Measurements from ENCODE around the gene CNGA2. TPM values are rescaled to one million over a fixed set of nuclear protein-coding genes. Genes with fewer than 3 reads are reported as not detected.

The CNGA2 gene
- total RNA-seq, 2 donors from 2014 or later = not detected

GRCh38 chrX:151714362-151714761 lies 20.2 kb upstream of the CNGA2 start:
- DNase-seq = no peak
- Mint-ChIP-seq H3K27me3 (ENCODE audit: insufficient read depth) (no peaks in the 10 kb centered on the region), H3K27ac (no peak overlapping the region), H3K4me3 (no peak overlapping the region), H3K9me3 (peaks cover 64% of the 10 kb centered on the region), H3K4me1 (peaks cover 13% of the 10 kb centered on the region), H3K36me3 (ENCODE audit: low read depth) (no peaks in the 10 kb centered on the region)
- Histone ChIP-seq H3K4me3 (ENCODE audit: low read length) (no peak overlapping the region), H3K36me3 (ENCODE audit: control insufficient read depth, insufficient read depth, low read length) (no peaks in the 10 kb centered on the region), H3K27me3 (ENCODE audit: control insufficient read depth, insufficient read depth, low read length, poor library complexity, severe bottlenecking) (no peaks in the 10 kb centered on the region), H3K27ac (ENCODE audit: low read depth, low read length) (no peak overlapping the region), H3K9ac (ENCODE audit: extremely low read depth, low read length, poor library complexity, severe bottlenecking) (no peak overlapping the region), H3K4me1 (ENCODE audit: control insufficient read depth, insufficient read depth, low read length) (no peaks in the 10 kb centered on the region), H3K9me3 (ENCODE audit: control insufficient read depth, low read length) (no peaks in the 10 kb centered on the region)
- no peak for TF ChIP-seq CTCF (conservative IDR thresholded peaks at IDR 0.05)
- WGBS, 2 experiments (ENCODE audit: insufficient coverage in 1 of 2, insufficient read length in 1 of 2) = 85% methylated on average over 4 of the region's 5 CpGs; no CpG with 5 or more reads in 1 of the 2 experiments

DNA sequence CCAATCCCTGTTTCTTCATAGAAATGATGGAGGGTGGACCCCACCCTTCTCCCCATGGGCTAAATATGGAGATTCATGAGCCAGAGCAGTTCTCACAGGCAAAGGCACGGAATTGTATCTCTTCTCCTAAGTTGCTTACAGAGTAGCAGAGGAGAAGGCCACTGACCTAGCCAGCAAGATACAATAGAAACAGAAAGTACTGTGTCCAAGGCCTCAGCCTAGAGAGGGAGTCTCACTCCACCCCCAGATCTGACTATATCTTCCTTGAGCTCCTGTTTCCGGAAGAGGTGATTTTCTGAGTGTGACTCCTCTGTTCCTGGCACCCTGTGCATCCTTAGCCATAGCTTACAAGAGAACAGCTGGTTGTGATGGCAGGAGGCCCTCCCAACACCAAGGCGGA lies 18.8 kb upstream of the CNGA2 start, which contains the start of gene FATE1:
Gene FATE1, plus strand, starts transcription at position 284 of the 400 bp plus-strand sequence. Its CDS starts 85 bp downstream, at position 369.
- no peak for DNase-seq
- Histone ChIP-seq H3K4me1 (ENCODE audit: control insufficient read depth, insufficient read depth, low read length) (no peaks in the 10 kb centered on the region), H3K27me3 (ENCODE audit: control insufficient read depth, insufficient read depth, low read length, poor library complexity, severe bottlenecking) (no peaks in the 10 kb centered on the region), H3K9me3 (ENCODE audit: control insufficient read depth, low read length) (no peaks in the 10 kb centered on the region), H3K27ac (ENCODE audit: low read depth, low read length) (no peak within 1 kb of the TSS), H3K36me3 (ENCODE audit: control insufficient read depth, insufficient read depth, low read length) (no peaks in the 10 kb centered on the region), H3K9ac (ENCODE audit: extremely low read depth, low read length, poor library complexity, severe bottlenecking) (no peak within 1 kb of the TSS), H3K4me3 (ENCODE audit: low read length) (no peak within 1 kb of the TSS)
- WGBS, 2 experiments (ENCODE audit: insufficient coverage in 1 of 2, insufficient read length in 1 of 2) = 92 to 100% methylated on average over 1 to 3 of the region's 3 CpGs
- Mint-ChIP-seq H3K4me3 (no peak within 1 kb of the TSS), H3K36me3 (ENCODE audit: low read depth) (no peaks in the 10 kb centered on the region), H3K4me1 (peaks cover 9% of the 10 kb centered on the region), H3K27ac (no peak within 1 kb of the TSS), H3K27me3 (ENCODE audit: insufficient read depth) (no peaks in the 10 kb centered on the region), H3K9me3 (peaks cover 73% of the 10 kb centered on the region)
- TF ChIP-seq CTCF (conservative IDR thresholded peaks at IDR 0.05) = no peak

GRCh38 chrX:151722241-151722846 lies 12.2 kb upstream of the CNGA2 start:
- Mint-ChIP-seq H3K9me3 (peaks cover 70% of the 10 kb centered on the region), H3K36me3 (ENCODE audit: low read depth) (no peaks in the 10 kb centered on the region), H3K4me1 (peaks cover 2% of the 10 kb centered on the region), H3K4me3 (no peak overlapping the region), H3K27ac (no peak overlapping the region), H3K27me3 (ENCODE audit: insufficient read depth) (no peaks in the 10 kb centered on the region)
- H3K27me3 ChIP-seq (ENCODE audit: control insufficient read depth, insufficient read depth, low read length, poor library complexity, severe bottlenecking) = no peaks in the 10 kb centered on the region
- peak; percentile 90 for DNase-seq
- no peaks in the 10 kb centered on the region for H3K4me1 ChIP-seq (ENCODE audit: control insufficient read depth, insufficient read depth, low read length)
- TF ChIP-seq CTCF (conservative IDR thresholded peaks at IDR 0.05) = peak; percentile 75
- WGBS, 2 experiments (ENCODE audit: insufficient coverage in 1 of 2, insufficient read length in 1 of 2) = 30 to 38% methylated on average over 5 to 24 of the region's 24 CpGs
- no peaks in the 10 kb centered on the region for H3K36me3 ChIP-seq (ENCODE audit: control insufficient read depth, insufficient read depth, low read length)
- H3K9ac ChIP-seq (ENCODE audit: extremely low read depth, low read length, poor library complexity, severe bottlenecking) = no peak overlapping the region
- no peak overlapping the region for H3K4me3 ChIP-seq (ENCODE audit: low read length)
- no peaks in the 10 kb centered on the region for H3K9me3 ChIP-seq (ENCODE audit: control insufficient read depth, low read length)
- H3K27ac ChIP-seq (ENCODE audit: low read depth, low read length) = no peak overlapping the region

Data from endodermal cell (in vitro differentiated cells).